ENCODE measurements around the gene CFAP161.

Gene CFAP161

GRCh38 chr15:81184188-81184587, 50.1 kb downstream of the CFAP161 start:
- no peak for DNase-seq (ENCODE audit: extremely low read depth, low read depth)
- TF ChIP-seq, protein P1, sequence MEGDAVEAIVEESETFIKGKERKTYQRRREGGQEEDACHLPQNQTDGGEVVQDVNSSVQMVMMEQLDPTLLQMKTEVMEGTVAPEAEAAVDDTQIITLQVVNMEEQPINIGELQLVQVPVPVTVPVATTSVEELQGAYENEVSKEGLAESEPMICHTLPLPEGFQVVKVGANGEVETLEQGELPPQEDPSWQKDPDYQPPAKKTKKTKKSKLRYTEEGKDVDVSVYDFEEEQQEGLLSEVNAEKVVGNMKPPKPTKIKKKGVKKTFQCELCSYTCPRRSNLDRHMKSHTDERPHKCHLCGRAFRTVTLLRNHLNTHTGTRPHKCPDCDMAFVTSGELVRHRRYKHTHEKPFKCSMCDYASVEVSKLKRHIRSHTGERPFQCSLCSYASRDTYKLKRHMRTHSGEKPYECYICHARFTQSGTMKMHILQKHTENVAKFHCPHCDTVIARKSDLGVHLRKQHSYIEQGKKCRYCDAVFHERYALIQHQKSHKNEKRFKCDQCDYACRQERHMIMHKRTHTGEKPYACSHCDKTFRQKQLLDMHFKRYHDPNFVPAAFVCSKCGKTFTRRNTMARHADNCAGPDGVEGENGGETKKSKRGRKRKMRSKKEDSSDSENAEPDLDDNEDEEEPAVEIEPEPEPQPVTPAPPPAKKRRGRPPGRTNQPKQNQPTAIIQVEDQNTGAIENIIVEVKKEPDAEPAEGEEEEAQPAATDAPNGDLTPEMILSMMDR (IDR thresholded peaks at IDR 0.05; ENCODE audit: low read depth, low read length, missing control alignments): no peak
- no peak overlapping the region for H3K4me3 ChIP-seq (replicated peaks; ENCODE audit: low read depth, low read length)

- TF ChIP-seq, protein P1 (IDR thresholded peaks at IDR 0.05; ENCODE audit: low read depth, low read length, missing control alignments): no peak
- no peak overlapping the region for H3K4me3 ChIP-seq (replicated peaks; ENCODE audit: low read depth, low read length)
- DNase-seq (ENCODE audit: extremely low read depth, low read depth): no peak
Measured at GRCh38 chr15:81185631-81186295, 51.7 kb downstream of the CFAP161 start.

DNA sequence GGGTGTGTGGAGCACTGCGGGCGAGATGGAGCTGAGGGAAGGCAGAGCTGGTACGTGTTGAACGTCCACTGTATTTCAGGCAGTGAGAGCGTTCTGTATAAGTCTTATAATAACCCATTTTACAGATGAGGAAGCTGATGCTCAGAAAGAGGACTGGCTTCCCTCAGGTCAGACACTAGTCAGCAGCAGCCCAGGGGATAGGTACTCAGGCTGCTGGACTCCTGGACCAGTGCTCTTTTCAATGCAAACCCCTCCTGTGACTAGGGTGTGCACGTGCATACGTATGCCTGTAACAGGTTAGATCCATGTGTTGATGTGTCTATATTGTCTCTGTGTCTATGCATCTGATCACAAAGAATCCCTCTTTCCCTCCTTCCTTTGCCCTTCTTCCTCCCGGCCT, 54.3 kb downstream of the CFAP161 start:
- TF ChIP-seq, protein P1 (IDR thresholded peaks at IDR 0.05; ENCODE audit: low read depth, low read length, missing control alignments): no peak
- DNase-seq (ENCODE audit: extremely low read depth, low read depth): no peak

DNA sequence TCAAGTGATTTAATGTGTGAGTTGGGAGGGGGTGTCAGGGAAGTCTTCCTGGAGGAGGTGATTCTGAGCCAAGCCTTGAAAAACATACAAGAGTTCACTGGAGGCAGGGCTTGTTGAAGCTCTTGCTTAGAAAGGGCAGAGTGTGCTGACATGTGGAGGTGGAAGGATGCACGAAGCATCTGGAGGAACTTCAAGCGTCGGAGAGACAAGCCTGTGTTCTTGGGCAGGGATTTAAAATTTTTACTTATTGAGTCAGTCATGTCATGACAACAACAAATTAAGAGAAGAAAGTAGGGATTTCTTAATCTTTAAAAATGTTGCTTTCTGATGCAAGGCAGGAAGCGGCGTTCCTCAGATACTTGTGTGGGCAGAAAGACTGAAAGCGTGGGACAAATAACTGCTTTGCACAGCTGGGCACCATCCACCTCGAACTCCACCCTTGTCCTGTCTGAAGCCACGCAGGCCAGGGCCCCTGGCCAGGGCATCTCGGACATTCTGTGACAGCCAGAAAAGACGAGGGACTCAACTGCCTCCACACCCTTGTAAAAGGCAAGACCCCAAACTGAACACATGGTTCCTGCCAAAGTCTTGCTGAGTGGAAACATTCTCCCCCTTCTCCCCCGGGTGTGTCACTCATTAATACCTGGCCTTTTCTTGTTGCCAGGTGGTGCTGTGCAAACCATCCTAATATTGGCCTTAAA, 55.7 kb downstream of the CFAP161 start:
- TF ChIP-seq, protein P1 (IDR thresholded peaks at IDR 0.05; ENCODE audit: low read depth, low read length, missing control alignments): no peak
- DNase-seq (ENCODE audit: extremely low read depth, low read depth): peak; percentile 91
- no peak overlapping the region for H3K4me3 ChIP-seq (replicated peaks; ENCODE audit: low read depth, low read length)

More for the DNA sequence above, 54.3 kb downstream of the CFAP161 start:
- no peak overlapping the region for H3K4me3 ChIP-seq (replicated peaks; ENCODE audit: low read depth, low read length)

GRCh38 chr15:81190922-81191507, 56.9 kb downstream of the CFAP161 start:
- no peak overlapping the region for H3K4me3 ChIP-seq (replicated peaks; ENCODE audit: low read depth, low read length)
- no peak for DNase-seq (ENCODE audit: extremely low read depth, low read depth)
- TF ChIP-seq, protein P1 (IDR thresholded peaks at IDR 0.05; ENCODE audit: low read depth, low read length, missing control alignments): no peak

DNA sequence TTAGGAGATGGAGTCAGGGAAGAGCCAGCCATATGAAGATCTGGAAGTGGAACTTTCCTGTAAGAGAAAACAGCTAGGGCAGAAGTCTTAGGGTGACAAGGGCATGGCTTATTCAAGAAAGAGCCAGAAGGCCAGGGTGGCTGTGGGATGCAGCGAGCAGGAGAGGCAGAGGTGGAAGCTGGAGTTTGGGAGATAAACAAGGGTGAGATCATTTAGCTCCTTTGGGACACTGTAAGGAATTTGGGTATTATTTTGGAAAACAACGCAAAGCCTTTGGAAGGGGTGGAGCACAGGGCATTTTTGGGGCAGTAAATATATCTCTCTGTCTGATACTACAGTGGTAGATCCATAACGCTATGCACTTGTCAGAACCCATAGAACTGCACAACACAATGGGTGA, 57.6 kb downstream of the CFAP161 start:
- no peak for DNase-seq (ENCODE audit: extremely low read depth, low read depth)
- TF ChIP-seq, protein P1 (IDR thresholded peaks at IDR 0.05; ENCODE audit: low read depth, low read length, missing control alignments): no peak
- H3K4me3 ChIP-seq (replicated peaks; ENCODE audit: low read depth, low read length): no peak overlapping the region
